Thymus (tissue), 11 donors: ENCODE measurements around the gene TMPRSS4. TPM values are rescaled to one million over a fixed set of nuclear protein-coding genes. Genes with fewer than 3 reads are reported as not detected.

Experiments used
- DNase-seq, 9 donors: peaks; one replicate each; pipeline ENCODE4 v3.0.0-alpha.2; 2013; ENCODE audit warnings: low spot score in 9 of 9, low read depth in 6 of 9, missing footprints in 1 of 9
- H3K27ac ChIP-seq, 2 donors: one replicate each; pipeline ENCODE4 v1.5.1; 2013; ENCODE audit warnings: control low read depth in 1 of 2, low read depth in 1 of 2, low read length in 1 of 2, mild to moderate bottlenecking in 1 of 2, moderate library complexity in 1 of 2
- H3K27me3 ChIP-seq, 2 donors: one replicate each; pipeline ENCODE4 v1.5.1; 2013; ENCODE audit warnings: low read length in 1 of 2; ENCODE audit not compliant: control insufficient read depth in 2 of 2, insufficient read depth in 1 of 2
- H3K36me3 ChIP-seq, 2 donors: one replicate each; pipeline ENCODE4 v1.5.1; 2013; ENCODE audit warnings: low read length in 1 of 2, mild to moderate bottlenecking in 1 of 2, moderate library complexity in 1 of 2; ENCODE audit not compliant: control insufficient read depth in 2 of 2, insufficient read depth in 2 of 2
- H3K4me1 ChIP-seq, 2 donors: one replicate each; pipeline ENCODE4 v1.5.1; 2013; ENCODE audit warnings: low read length in 2 of 2; ENCODE audit not compliant: control insufficient read depth in 2 of 2, insufficient read depth in 2 of 2
- H3K4me3 ChIP-seq, 2 donors: one replicate each; pipeline ENCODE4 v1.5.1; 2013; ENCODE audit warnings: low read length in 2 of 2, control low read depth in 1 of 2, mild to moderate bottlenecking in 1 of 2
- H3K9me3 ChIP-seq, 2 donors: one replicate each; pipeline ENCODE4 v1.5.1; 2013; ENCODE audit warnings: low read length in 1 of 2, mild to moderate bottlenecking in 1 of 2; ENCODE audit not compliant: control insufficient read depth in 2 of 2, insufficient read depth in 1 of 2
- WGBS: extraction: QIAGEN DNeasy Blood & Tissue Kit; methylation state at CpG from one replicate; pipeline ENCODE4 v1.1.7; 2013; 5-methylcytosine and 5-hydroxymethylcytosine counted together
- polyA plus RNA-seq: library from polyadenylated mRNA; stranded (reverse); fragments of 200-250 nt; gene quantifications from one replicate; pipeline ENCODE4 v1.2.3, GENCODE V29; 2013
- total RNA-seq: library from RNA; stranded (reverse); fragments of 120-200 nt; gene quantifications from one replicate; pipeline ENCODE4 v1.2.4, GENCODE V29; 2013
- donor health status: healthy.

The TMPRSS4 gene
- total and polyA plus RNA-seq, 2 donors, result 2.5 to 7.4 TPM

GRCh38 chr11:118126082-118126838 is 49.4 kb downstream of the TMPRSS4 start:
- Histone ChIP-seq H3K36me3 (no peaks in the 10 kb centered on the region), H3K27ac (no peak overlapping the region), H3K27me3 (peaks cover 0 to 3% of the 10 kb centered on the region in 2 donors), H3K4me1 (no peaks in the 10 kb centered on the region), H3K4me3 (no peak overlapping the region), H3K9me3 (no peaks in the 10 kb centered on the region)
- no peak for DNase-seq
- WGBS, result 94% methylated on average over 7 of the region's 7 CpGs

- H3K36me3 ChIP-seq, result no peaks in the 10 kb centered on the region
- H3K27me3 ChIP-seq, result peaks cover 0 to 3% of the 10 kb centered on the region in 2 donors
- no peak for DNase-seq
- H3K4me1 ChIP-seq, result no peaks in the 10 kb centered on the region
- 82% methylated on average over 4 of the region's 4 CpGs for WGBS
- no peak overlapping the region for H3K27ac ChIP-seq
- no peaks in the 10 kb centered on the region for H3K9me3 ChIP-seq
- H3K4me3 ChIP-seq, result no peak overlapping the region
These were observed 51.4 kb downstream of the TMPRSS4 start for GRCh38 chr11:118128310-118128709.

GRCh38 chr11:118128721-118129470 is 52.0 kb downstream of the TMPRSS4 start:
- H3K4me1 ChIP-seq, result no peaks in the 10 kb centered on the region
- H3K9me3 ChIP-seq, result no peaks in the 10 kb centered on the region
- H3K36me3 ChIP-seq, result no peaks in the 10 kb centered on the region
- DNase-seq, result no peak
- no peak overlapping the region for H3K27ac ChIP-seq
- WGBS, result 79% methylated on average over 11 of the region's 11 CpGs
- no peak overlapping the region for H3K4me3 ChIP-seq
- peaks cover 0 to 3% of the 10 kb centered on the region in 2 donors for H3K27me3 ChIP-seq

- no peak for DNase-seq
These were observed 52.7 kb downstream of the TMPRSS4 start for GRCh38 chr11:118129471-118130172.

GRCh38 chr11:118132385-118133151 is 55.7 kb downstream of the TMPRSS4 start:
- H3K4me1 ChIP-seq, result no peaks in the 10 kb centered on the region
- H3K27ac ChIP-seq, result no peak overlapping the region
- no peak overlapping the region for H3K4me3 ChIP-seq
- WGBS, result 89% methylated on average over 15 of the region's 15 CpGs
- H3K27me3 ChIP-seq, result peaks cover 0 to 17% of the 10 kb centered on the region in 2 donors
- no peaks in the 10 kb centered on the region for H3K36me3 ChIP-seq
- no peak for DNase-seq
- H3K9me3 ChIP-seq, result no peaks in the 10 kb centered on the region

More at GRCh38 chr11:118129471-118130172, 52.7 kb downstream of the TMPRSS4 start:
- WGBS, result 91% methylated on average over 6 of the region's 6 CpGs
- no peaks in the 10 kb centered on the region for H3K4me1 ChIP-seq
- no peaks in the 10 kb centered on the region for H3K9me3 ChIP-seq
- no peaks in the 10 kb centered on the region for H3K36me3 ChIP-seq
- no peak overlapping the region for H3K27ac ChIP-seq
- H3K4me3 ChIP-seq, result no peak overlapping the region
- H3K27me3 ChIP-seq, result peaks cover 0 to 3% of the 10 kb centered on the region in 2 donors

GRCh38 chr11:118133816-118134215 is 56.9 kb downstream of the TMPRSS4 start:
- Histone ChIP-seq H3K27ac (no peak overlapping the region), H3K4me3 (no peak overlapping the region), H3K9me3 (no peaks in the 10 kb centered on the region), H3K27me3 (peaks cover 0 to 20% of the 10 kb centered on the region in 2 donors), H3K4me1 (no peaks in the 10 kb centered on the region), H3K36me3 (no peaks in the 10 kb centered on the region)
- WGBS, result 98% methylated on average over 10 of the region's 10 CpGs
- DNase-seq, result no peak

GRCh38 chr11:118135051-118135795 is 58.3 kb downstream of the TMPRSS4 start:
- Histone ChIP-seq H3K4me3 (no peak overlapping the region), H3K4me1 (no peaks in the 10 kb centered on the region), H3K9me3 (no peaks in the 10 kb centered on the region), H3K27ac (no peak overlapping the region), H3K27me3 (peaks cover 0 to 27% of the 10 kb centered on the region in 2 donors), H3K36me3 (no peaks in the 10 kb centered on the region)
- no peak for DNase-seq
- 85% methylated on average over 7 of the region's 7 CpGs for WGBS

- Histone ChIP-seq H3K27me3 (peaks cover 0 to 30% of the 10 kb centered on the region in 2 donors), H3K27ac (no peak overlapping the region), H3K4me1 (no peaks in the 10 kb centered on the region), H3K4me3 (no peak overlapping the region), H3K9me3 (no peaks in the 10 kb centered on the region), H3K36me3 (no peaks in the 10 kb centered on the region)
- DNase-seq, result no peak
- 93% methylated on average over 4 of the region's 5 CpGs for WGBS
These were observed 58.9 kb downstream of the TMPRSS4 start for GRCh38 chr11:118135796-118136165.
